GM21786 (cell line): ENCODE measurements around the gene BORCS5.

Experiments
- ATAC-seq: cut with Tn5 transposase; IDR thresholded peaks from one replicate; pipeline ENCODE4 v1.9.1; 2021; ENCODE audit not compliant: unreplicated experiment

BORCS5 gene

DNA sequence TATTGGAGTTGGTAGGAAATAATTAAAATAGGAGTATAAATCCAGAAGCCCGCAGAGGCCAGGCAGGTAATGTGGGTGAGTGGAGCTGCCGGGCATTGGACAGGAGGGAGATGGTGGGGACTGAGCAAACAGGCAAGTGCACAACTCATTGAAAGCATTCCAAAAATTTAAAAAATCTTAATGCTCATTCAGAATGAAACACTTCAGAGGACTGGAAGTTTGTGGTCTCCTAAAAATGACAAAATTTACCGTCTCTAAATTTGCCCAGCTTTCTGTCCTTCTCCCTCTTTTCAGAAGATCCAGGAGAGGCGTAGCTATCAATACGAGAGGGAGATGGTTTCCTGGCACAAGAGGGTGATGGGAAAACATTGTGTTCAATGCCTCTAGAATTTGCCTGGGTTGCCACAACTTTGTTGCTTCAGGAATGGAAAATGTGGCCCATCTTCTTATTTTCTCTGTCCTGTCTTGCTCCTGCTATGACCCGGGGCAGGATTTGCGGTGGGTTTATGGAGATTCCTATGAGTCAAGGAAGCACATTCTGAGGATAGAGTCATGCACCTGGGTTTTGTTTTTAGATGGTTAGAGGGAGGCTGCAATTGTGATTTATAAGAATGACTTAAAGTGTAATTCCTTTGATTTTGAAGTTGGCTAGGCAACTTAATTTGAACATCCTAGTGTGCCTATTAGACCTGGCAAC is 72.2 kb downstream of the BORCS5 start:
- no peak for ATAC-seq

DNA sequence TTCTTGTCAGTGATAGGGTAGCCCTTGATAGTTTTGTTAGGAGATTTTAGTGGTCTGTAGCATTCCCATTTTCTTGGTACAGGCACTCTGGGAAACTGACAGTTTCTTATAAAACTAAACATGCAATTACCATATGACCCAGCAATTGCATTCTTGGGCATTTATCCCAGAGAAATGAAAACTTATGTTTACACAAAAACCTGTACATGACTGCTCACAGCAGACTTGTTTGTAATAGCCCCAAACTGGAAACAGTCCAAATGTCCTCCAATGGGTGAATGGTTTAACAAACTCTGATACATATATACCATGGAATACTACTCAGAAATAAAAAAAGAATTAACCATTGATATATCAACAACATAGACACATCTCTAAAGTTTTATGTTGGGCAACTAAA is 75.5 kb downstream of the BORCS5 start:
- ATAC-seq, result no peak

DNA sequence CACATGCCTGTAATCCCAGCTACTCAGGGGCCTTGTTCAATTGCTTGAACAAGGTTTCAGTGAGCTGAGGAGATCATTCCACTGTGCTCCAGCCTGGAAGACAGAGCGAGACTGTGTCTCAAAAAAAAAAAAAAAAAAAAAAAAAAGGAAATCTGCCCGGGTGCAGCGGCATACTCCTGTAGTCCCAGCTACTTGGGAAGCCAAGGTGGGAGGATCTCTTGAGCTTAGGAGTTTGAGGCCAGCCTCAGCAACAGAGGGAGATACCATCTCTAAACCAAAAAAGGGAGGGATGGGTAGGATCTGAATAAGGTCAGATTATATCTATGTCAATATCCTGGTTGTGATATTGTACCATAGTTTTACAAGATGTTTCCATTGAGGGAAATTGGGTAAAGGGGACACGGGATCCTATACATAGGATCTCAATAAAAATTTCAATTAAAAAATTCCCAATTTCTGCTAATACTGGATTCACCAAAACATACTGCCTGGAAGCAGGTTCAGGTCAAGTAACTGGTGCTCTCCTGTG is 76.4 kb downstream of the BORCS5 start:
- ATAC-seq, result no peak

DNA sequence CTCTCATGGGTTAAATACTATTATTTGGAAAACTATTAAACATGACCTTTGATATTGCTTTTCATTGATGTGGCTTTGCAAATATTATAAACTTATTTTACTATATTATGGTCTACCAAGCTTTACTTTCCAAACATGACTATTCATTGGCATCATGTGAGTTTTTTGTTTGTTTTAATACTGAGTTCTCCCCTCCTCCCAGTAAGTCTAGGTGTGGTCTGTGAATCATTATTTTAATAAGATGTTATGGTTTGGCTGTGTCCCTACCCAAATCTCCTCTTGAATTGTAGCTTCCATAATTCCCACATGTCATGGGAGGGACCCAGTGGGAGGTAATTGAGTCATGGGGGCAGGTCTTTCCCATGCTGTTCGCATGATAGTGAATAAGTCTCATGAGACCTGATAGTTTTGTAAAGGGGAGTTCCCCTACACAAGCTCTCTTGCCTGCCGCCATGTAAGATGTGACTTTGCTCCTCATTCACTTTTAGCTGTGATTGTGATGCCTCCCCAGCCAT is 80.0 kb downstream of the BORCS5 start:
- no peak for ATAC-seq

DNA sequence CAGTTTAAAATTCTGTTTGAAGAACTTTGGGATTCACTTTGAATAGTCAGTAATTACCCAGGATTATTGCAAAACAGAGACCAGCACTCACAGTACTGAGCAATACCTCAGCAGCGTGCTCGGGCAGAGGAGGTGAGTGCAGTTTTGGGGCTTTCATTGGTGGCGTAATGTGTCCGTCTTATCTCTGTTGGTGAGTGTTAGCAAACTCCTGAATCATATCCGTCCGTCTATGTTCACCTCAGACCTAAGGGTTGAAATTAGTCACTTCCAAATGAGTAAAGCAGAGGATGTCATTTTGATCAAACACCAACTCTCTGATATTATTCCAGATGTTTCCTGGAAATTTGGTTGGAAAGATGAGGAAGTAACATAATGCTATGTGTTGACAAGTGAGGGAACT is 82.8 kb downstream of the BORCS5 start:
- ATAC-seq, result no peak

DNA sequence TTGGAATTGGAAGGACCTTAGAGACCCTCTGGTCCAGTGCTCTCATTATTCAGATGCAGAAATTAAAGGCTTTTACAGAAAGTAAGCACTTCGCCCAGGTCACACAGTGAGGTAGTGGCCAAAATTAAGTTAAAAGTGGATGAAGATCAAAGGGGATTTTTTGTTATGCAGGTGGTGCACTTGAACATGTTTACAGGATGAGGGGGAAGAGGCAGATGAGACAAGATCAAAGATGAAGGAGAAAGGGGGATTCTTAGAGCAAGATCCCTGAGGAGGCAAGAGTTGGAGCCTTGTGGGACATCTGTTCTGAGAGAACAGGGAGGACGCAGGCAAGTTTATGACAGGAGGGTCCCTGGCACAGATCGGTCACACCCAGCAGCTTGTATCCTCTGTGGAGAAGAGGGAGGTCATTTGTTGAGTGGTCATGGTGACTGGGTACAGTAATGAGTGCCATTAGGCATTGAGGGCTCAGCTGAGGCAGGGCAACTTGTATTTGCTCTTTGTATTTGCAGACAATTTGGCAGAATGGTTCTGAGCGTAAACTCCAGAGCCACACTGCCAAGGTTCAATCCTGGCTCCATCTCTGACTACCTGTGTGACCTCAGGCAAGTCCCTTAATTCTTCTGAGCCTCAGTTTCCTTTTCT is 84.0 kb downstream of the BORCS5 start:
- no peak for ATAC-seq

DNA sequence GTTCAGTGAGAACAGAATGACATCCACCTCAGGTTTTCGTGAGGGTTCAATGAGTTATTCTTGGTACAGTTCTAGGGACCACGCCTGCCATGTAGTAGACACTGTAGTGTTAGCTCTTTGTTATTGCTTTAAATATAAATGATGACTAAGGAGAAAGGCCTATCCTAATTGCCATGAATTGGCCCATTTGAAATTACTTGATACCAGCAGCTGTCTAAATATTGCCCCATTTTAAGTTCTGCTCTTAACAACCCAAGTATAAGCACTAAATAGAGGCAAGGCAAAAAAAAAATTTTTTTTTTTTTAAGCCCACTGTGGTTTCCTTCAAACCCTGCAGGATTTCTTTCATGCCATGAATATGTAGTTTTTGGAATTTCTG is 84.5 kb downstream of the BORCS5 start:
- ATAC-seq, result no peak

DNA sequence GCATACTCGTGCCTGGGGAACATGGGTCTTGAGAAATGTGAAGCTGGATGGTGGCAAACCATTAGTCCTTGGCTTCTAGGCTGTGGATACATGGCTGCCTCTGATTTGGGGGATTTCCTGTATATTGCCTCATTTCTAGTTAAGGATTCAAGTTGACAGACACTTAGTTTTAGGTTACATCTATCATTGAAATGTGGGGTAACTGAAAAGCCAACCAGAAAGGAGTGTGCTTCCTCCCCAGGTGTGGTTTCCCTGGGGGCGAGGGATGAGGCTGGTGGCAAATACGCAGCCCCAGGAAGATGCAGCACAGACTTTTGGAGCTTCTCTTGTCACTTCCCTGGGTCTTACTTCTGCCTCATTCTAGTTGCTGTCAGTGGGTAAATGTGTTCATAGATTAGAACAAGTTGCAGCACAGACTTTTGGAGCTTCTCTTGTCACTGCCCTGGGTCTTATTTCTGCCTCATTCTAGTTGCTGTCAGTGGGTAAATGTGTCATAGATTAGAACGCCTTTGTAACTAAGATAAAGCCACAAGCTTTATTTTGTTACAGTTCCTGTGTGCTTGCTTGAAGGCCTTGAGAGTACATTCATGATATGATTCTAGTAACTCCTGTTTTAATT is 85.1 kb downstream of the BORCS5 start:
- no peak for ATAC-seq

DNA sequence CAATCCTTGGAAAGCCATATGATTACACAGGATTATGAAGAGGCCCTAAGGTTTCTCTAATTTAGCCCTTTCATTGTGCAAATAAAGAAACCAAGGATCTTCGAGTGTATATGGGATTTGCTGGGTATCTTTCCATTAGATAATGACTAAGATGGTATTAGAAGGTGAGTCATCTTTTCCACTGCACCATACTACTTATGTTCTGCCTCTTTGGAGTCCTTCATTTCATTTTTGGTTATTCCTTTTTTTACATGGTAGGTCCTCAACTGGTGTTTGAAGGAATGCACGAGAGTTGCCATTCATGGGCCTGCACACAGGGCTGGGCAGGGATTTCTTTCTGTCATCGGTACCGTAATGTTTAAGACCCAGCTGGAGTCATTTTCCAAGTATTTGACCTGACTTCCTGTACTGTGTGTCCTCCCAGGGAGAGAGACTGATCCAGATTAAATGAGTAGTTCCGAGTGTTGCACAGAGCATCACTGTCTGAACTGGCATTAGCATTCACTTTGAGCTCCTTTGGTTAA is 85.7 kb downstream of the BORCS5 start:
- no peak for ATAC-seq

DNA sequence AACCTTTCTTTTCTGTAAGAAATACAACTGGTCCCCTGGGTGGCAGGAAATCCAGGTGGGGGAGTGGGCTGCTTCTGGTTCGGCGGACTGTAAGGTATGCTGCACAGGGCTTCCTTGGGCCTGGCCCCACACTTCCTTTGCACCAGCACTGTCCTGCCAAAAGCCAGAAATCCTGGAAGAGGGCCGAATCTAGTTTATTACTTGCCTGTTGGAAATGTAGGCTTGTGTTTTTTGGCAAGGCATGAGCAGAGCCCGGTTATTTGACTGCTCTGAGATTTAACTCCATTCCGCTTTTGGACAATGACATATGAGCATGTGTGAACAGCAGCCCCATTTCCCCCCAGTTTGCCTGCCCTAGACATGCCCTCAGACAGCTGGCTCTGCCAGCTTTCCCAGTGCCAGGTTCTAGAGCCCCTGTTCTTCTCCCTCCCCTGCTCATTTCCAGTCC is 86.6 kb downstream of the BORCS5 start:
- ATAC-seq, result no peak

DNA sequence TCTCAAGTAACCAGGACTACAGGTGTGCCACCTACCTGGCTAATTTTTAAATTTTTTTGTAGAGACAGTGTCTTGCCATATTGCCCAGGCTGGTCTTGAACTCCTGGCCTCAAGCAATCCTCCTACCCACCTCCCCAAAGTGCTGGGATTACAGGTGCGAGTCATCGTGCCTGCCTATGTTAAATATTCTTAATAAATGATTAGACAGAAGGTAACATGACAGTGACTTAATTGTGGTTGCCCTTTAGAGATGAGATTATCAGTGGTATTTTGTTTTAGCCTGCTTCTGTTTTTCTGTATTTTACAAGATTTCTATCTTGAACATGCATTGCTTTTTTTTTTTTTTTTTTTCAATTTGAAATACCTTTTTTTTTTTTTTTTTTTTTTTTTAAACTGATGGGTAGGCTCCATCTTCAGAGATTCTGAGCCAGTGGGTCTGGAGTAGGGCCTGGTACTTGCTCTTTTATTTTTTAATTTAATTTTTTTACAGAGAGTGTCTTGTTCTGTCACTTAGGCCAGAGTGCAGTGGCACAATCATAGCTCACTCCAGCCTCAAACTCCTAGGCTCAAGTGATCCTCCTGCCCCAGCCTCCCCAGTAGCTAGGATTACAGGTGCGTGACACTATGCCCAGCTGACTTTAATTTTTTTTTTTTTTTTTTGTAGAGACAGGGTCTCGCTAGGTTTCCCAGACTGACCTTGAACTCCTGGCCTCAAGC is 88.4 kb downstream of the BORCS5 start:
- ATAC-seq, result no peak

DNA sequence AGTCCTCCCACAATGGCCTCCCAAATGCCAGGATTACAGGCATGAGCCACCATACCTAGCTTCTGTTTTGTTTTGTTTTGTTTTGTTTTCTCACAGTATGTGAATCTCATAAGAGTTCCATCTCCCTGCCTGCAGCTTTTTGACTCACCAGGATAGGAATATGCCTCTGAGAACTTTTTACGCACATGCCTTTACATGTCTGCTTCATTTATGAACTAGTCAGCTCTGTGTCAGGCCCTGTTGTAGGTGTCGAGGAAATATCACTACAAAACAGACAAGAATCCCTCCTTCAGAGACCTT is 89.0 kb downstream of the BORCS5 start:
- no peak for ATAC-seq

DNA sequence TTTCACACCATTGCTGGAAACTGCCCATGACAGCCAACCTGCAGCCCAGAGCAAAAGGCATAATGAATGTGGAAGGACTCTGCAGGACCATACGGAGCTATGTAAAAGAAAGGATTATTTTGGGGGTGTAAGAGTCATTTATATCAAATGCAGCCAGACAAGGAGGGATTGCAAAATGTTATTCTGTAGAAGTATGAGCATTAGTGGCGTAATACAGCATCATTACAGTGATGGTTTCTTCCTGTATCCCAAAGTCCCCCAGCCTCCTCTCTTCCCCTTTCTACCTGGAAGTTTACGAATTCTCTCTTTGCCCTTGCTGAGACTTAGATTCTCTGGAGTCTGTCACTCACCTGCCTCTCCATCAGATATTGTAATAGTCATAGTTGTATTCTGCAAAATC is 89.9 kb downstream of the BORCS5 start:
- no peak for ATAC-seq

DNA sequence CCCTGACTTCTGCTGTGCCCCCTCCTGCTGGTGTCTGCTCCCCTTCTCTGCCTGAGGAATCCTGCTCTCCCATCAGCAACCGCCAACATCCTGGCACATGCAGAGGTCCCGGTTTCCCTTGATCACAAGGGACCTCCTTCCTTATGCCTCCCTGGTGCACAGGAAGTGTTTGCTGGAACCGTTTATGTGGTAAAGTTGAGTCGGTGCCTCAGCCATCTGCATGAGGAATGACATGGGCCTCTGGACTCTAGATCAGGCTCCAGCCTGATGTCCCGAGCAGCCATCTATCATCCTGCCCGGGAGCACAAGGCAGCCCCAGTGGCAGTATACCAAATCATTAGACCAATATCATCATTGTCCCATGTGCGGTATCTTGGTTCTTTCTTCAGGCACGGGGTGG is 90.4 kb downstream of the BORCS5 start:
- ATAC-seq, result no peak

DNA sequence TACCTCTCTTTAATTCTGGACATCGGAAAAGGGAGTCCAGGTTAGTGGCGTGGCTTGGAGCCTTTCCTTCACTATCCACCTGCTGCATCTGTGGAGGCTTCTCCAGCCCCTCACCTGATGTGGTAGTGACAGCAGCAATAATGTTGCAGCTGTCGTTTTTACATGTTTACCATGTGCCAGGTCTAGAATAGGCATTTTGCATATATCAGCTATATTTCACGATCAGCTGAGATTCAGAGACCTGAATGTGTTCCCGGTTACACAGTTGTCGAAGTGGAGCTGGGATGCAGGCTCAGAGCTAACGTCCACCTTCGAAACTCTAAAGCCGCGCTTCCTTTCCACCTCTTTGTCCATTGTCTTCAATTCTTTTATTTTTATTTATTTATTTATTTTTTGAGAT is 91.0 kb downstream of the BORCS5 start:
- ATAC-seq, result no peak

DNA sequence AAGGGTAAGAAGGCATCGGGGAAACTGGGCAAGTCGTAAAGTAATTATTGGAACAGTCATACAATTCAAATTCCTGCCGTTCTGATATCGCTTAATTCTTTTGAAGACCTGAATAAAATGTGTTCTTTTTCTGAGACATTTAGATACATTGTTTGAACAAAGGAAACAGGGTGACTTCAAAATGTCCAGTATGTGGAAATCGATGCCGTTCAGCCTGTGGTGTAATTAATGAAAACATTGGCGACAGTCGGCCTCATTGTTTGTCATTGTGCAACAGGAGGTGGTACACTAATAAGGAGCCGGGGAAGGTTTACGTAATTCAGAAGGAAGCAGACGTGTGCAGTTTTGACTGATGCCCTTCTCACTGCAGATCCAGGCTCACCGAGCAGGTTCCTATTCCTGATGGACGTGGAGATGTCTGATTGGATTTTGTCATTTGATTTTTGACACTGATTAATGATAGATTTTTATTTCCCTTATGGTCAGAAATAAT is 92.7 kb downstream of the BORCS5 start:
- ATAC-seq, result no peak

DNA sequence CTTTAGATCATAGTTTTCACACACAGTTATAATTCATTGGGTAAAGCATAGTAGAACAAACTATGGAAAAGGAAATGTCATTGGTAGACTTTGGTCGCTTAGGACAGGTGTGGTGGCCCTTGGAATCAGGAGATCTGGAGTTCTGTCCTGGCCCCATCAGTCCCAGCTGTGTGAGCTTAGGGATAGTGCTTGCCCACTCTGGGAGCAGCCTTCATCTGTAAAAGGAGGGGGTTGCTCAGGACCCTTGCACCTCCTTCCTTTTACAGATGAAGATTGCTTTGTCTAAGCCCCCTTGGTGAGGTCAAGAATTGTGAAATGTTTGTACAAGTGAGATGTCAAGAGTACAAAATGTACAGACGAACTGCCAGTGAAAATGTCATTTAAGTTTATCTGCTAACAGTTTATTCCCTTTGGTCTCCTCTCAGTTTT is 93.2 kb downstream of the BORCS5 start:
- no peak for ATAC-seq

DNA sequence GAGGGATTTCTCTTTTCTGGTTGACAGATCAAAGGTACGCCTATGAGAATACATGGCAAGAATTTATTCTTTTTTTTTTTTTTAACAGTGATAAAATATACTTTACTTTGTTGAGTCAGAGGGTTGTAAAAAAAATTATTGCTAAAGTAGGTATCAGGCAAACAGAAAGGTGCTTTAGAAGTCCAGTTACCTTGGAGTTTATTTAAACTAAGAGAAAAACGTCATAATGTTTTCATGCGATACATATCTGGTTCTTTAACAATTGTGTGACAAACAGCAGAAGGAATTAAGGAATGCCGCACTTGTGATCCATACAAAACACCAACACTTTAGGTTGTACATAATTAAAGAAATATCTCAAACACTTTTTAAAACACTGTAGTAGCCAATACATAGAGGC is 94.2 kb downstream of the BORCS5 start:
- ATAC-seq, result no peak

DNA sequence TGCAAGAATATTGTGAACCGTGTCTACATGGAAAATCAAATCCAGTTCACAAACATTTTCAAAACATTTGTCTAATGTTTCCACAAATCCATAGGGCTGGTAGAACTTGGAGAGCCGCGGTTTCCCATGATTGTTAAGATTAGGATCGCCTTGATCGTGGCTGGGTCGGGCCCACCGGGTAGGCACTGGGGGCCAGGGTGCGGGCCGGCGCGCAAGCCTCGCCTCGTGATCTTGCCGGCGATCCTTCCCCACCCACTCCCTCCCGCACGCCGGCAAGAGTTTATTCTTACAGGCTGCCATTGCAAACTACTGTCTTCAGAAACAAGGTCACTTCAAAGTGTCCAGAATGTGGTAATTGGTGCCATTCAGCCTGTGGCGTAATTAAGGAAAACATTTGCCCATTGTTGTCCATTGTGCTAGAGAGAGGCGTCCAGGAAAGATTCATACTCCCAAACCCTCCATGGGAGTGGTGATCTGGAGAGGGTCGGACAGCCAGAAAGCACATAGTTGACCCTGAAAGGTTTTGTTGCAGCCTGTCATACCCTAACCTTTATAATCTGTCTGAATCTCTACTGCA is 95.5 kb downstream of the BORCS5 start:
- ATAC-seq, result no peak

DNA sequence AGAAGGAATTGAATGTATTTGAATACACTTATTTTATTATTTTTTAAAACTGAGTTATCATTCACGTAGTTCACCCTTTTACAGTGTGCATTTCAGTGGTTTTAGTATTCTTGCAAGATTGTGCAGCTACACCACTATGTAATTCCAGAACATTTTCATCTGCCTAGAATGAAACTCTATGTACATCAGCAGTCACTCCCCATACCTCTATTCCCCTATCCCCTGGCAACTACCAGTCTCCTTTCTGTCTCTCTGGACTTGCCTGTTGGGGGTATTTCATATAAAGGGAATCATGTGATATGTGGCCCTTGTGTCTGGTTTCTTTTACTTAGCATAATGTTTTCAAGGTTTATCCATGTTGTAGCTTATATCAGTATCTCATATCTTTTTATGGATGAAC is 96.8 kb downstream of the BORCS5 start:
- ATAC-seq, result no peak

DNA sequence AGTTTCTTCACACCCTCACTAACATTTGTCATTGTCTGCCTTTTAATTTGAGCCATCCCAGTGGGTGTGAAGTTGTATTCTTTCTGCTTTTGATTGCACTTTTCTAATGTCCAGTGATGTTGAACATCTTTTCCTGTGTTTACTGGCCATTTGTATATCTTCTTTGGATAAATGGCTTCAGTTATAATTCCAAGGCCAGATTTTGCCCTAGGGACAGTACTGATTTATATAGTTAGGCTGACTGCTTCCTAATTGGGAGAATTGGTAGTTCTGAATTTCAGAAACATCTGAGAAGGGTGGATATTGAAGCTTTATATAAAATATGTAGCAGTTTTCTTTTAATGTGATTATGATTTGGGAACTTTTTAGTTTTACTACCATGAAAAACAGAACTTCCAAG is 97.4 kb downstream of the BORCS5 start:
- no peak for ATAC-seq
